H1 (cell line): ENCODE results near the gene PACS1. TPM values are rescaled to one million over a fixed set of nuclear protein-coding genes. Genes with fewer than 3 reads are reported as not detected.

ENCODE experiments used
- POLR2AphosphoS5 ChIP-seq: IDR thresholded peaks from 2 replicates; pipeline ENCODE4 v1.6.1; 2011; ENCODE audit warnings: low read depth, low read length
- polyA plus RNA-seq, 7 experiments: library from polyadenylated mRNA; depleted of rRNA in 3 of 7; stranded (reverse) in 5 of 7; unstranded in 2 of 7; fragments of >200 nt in 5 of 7; fragments of 200-250 nt in 2 of 7; gene quantifications; 1 replicate in 5 of 7; 2 replicates in 1 of 7; 4 replicates in 1 of 7; pipeline versions ENCODE4 v1.2.1 to v1.2.3, GENCODE V29; 2011 to 2013; ENCODE audit warnings: missing spikeins in 2 of 7, mixed read lengths in 2 of 7
- total RNA-seq: library from RNA; stranded (reverse); fragmentation: NEBNext Ultra II Directional; extraction: Animal tissue kit (Norgen Biotek cat#: 25700); gene quantifications from 2 replicates; pipeline ENCODE4 v1.2.1, GENCODE V29; 2021

Gene PACS1
- total and polyA plus RNA-seq, 2 of the 8 experiments (the other 6 are each of a cell fraction or from before 2014, with no cell fraction given), result 11.5 to 36.0 TPM

GRCh38 chr11:66059966-66060680 is 9.9 kb upstream of the PACS1 start (continued):
- TF ChIP-seq POLR2AphosphoS5, result no peak
